Astrocyte of the cerebellum (primary cell): ENCODE results near the gene PTTG1.

Experiments used
- DNase-seq: peaks from one replicate; pipeline ENCODE4 v3.0.0-alpha.2; 2011; ENCODE audit warnings: low read depth
- H3K4me3 ChIP-seq: 2 replicates; pipeline ENCODE4 v1.5.1; 2011; ENCODE audit warnings: mild to moderate bottlenecking, low read depth, low read length, moderate library complexity
- CTCF ChIP-seq: IDR thresholded peaks from 2 replicates; pipeline ENCODE4 v1.5.1; 2012; ENCODE audit warnings: low read length, low read depth, moderate library complexity, mild to moderate bottlenecking; ENCODE audit errors: missing control alignments
- in situ Hi-C: cut with HindIII; loops from 2 replicates; pipeline ENCODE4 v1.10.0; 2017; ENCODE audit warnings: low sequenced_read_pairs

PTTG1 gene

DNA sequence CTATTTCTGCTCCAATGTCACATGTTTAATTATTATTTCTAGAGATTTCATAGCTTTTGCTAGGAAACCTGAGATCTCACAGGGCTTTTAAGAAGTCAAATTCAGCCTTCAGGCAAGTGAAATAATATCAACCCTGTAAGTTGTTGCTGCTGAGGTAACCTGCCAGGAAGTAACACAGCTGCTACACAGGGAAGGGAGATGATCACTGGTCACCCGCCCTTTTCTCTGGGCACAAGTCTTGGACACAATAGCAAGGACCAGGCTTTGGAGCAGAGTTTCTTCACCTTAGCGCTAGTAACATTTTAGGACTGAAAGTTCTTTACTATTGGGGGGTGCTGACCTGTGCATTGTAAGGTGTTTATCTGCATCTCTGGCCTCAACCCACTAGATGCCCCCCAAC, 50.1 kb downstream of the PTTG1 start:
- TF ChIP-seq CTCF = no peak
- in situ Hi-C loops = no loop called here
- DNase-seq = no peak
- H3K4me3 ChIP-seq = no peak overlapping the region

DNA sequence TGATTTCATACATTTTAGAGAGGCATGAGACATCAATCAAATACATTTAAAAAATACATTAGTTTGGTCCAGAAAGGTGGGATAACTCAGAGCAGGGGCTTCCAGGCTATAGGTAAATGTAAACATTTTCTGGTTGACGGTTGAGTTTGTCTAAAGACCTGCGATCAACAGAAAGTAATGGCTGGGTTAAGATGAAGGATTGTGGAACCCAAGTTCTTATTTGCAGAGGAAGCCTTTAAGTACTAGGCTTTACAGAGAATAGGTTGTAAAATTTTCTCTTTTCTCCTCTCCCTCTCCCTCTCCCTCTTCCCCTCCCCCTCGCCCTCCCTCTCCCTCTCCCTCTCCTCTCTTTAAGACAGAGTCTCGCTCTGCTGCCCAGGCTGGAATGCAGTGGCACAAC, 50.8 kb downstream of the PTTG1 start:
- no peak for TF ChIP-seq CTCF
- no peak for DNase-seq
- in situ Hi-C loops = no loop called here
- H3K4me3 ChIP-seq = no peak overlapping the region

DNA sequence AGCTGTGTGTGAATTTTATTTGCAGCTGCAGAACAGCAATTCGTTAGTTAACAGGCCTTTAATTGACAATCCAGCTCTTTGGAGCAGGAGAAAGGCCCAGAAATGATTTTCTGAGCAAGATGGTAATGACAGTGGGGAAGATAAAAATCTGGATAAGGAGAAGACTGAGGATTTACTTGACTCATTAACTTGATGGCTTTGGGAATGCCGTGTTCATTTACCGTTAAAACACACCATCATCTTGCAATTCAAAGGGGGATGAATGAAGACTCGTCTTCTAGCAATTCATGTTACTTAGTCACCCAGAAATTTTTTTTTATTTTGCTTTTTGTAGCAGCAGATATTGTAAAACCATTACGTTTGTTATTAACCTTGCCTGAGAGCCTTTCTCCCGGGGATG, 52.0 kb downstream of the PTTG1 start:
- H3K4me3 ChIP-seq = no peak overlapping the region
- in situ Hi-C loops = no loop called here
- no peak for TF ChIP-seq CTCF
- no peak for DNase-seq

GRCh38 chr5:160474084-160474483, 52.4 kb downstream of the PTTG1 start:
- no peak for TF ChIP-seq CTCF
- H3K4me3 ChIP-seq = no peak overlapping the region
- in situ Hi-C loops = no loop called here

DNA sequence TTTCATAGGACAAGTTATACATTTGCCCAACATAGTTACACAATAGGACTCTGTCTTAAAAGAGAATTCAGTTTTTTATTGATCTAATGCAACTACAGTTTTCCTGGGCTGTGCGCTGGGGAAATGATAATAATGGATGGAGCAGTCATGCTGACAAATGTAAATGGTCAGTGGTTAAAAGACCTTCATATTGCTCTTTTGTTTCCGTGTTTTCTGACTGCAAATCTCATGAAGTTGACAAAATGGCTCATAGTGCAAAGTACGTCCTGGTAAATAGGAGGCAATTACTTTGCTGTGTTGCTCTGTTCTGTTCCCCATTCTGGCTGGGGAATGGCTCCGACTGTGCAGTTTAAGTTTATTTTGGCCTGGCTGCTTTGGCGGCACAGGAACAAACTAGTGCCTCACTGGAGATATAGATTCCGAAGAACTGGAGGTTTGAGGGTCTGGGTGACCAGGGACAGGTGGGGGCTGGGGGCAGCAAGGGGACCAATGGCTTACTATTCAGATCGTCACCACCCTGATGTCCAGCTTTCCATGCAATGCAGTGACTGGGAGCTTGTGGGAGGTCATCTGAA, 54.3 kb downstream of the PTTG1 start:
- no peak for DNase-seq
- H3K4me3 ChIP-seq = no peak overlapping the region
- in situ Hi-C loops = no loop called here
- TF ChIP-seq CTCF = no peak

More at GRCh38 chr5:160474084-160474483, 52.4 kb downstream of the PTTG1 start:
- no peak for DNase-seq

GRCh38 chr5:160477266-160477970, 55.8 kb downstream of the PTTG1 start:
- TF ChIP-seq CTCF = no peak
- no peak overlapping the region for H3K4me3 ChIP-seq
- DNase-seq = no peak
- in situ Hi-C loops = no loop called here
